ENCODE data around the gene RPP25.

- TF ChIP-seq CTCF (IDR thresholded peaks at IDR 0.05; ENCODE audit: low read depth, low read length) (no peak), EZH2phosphoT487 (IDR thresholded peaks at IDR 0.05; ENCODE audit: low read depth) (no peak)
Measured at GRCh38 chr15:74994236-74994635, 37.7 kb upstream of the RPP25 start.

Data from OCI-LY3 (cell line).